Fibroblast of lung (primary cell): ENCODE results near the gene CELF2. TPM values are rescaled to one million over a fixed set of nuclear protein-coding genes. Genes with fewer than 3 reads are reported as not detected.

ENCODE experiments used
- DNase-seq, 2 donors: peaks; one replicate each; pipeline versions ENCODE4 v3.0.0 to v3.0.0-alpha.2; 2010; ENCODE audit warnings: low read depth in 2 of 2
- H2AFZ ChIP-seq: 2 replicates; pipeline ENCODE4 v1.5.1; 2012; ENCODE audit warnings: low read length, control low read depth, inconsistent platforms
- H3K27ac ChIP-seq: 2 replicates; pipeline ENCODE4 v1.5.1; 2011; ENCODE audit warnings: low read length, control low read depth; ENCODE audit not compliant: insufficient read depth
- H3K27me3 ChIP-seq: 2 replicates; pipeline ENCODE4 v1.5.1; 2011; ENCODE audit warnings: mild to moderate bottlenecking, low read length; ENCODE audit not compliant: control insufficient read depth, insufficient read depth
- H3K36me3 ChIP-seq: 2 replicates; pipeline ENCODE4 v1.5.1; 2011; ENCODE audit warnings: low read length; ENCODE audit not compliant: control insufficient read depth, insufficient read depth
- H3K4me1 ChIP-seq: 2 replicates; pipeline ENCODE4 v1.5.1; 2011; ENCODE audit warnings: low read length; ENCODE audit not compliant: control insufficient read depth, insufficient read depth; ENCODE audit errors: extremely low read depth
- H3K4me2 ChIP-seq: 2 replicates; pipeline ENCODE4 v1.5.1; 2011; ENCODE audit warnings: low read length, control low read depth; ENCODE audit not compliant: insufficient read depth; ENCODE audit errors: extremely low read depth
- H3K4me3 ChIP-seq, 4 experiments: fragments of 200-600 bp in 1 of 4; sonication (generic) in 1 of 4; replicated peaks in 1 of 4; 2 replicates each; pipeline ENCODE4 v1.5.1; 2011 to 2016; ENCODE audit warnings: low read length in 4 of 4, low read depth in 3 of 4, mild to moderate bottlenecking in 3 of 4, control low read depth in 2 of 4, inconsistent platforms in 1 of 4, mixed read lengths in 1 of 4; ENCODE audit not compliant: insufficient read depth in 1 of 4; ENCODE audit errors: control extremely low read depth in 1 of 4
- H3K79me2 ChIP-seq: 2 replicates; pipeline ENCODE4 v1.5.1; 2012; ENCODE audit warnings: mild to moderate bottlenecking, low read length, inconsistent platforms; ENCODE audit not compliant: control insufficient read depth, insufficient read depth
- H3K9ac ChIP-seq: 2 replicates; pipeline ENCODE4 v1.5.1; 2011; ENCODE audit warnings: mild to moderate bottlenecking, low read length, control low read depth; ENCODE audit not compliant: insufficient read depth
- H3K9me3 ChIP-seq: 2 replicates; pipeline ENCODE4 v1.5.1; 2012; ENCODE audit warnings: low read depth, low read length; ENCODE audit not compliant: control insufficient read depth, insufficient read depth
- H4K20me1 ChIP-seq: 2 replicates; pipeline ENCODE4 v1.5.1; 2011; ENCODE audit warnings: low read length; ENCODE audit not compliant: control insufficient read depth, insufficient read depth; ENCODE audit errors: extremely low read depth
- EZH2 ChIP-seq: IDR thresholded peaks from 2 replicates; pipeline ENCODE4 v1.5.1; 2012; ENCODE audit warnings: low read length, control low read depth, mild to moderate bottlenecking; ENCODE audit errors: missing control alignments
- polyA plus RNA-seq, 2 donors: library from polyadenylated mRNA; depleted of rRNA in 1 of 2; stranded (reverse) in 1 of 2; unstranded in 1 of 2; fragments of >200 nt; gene quantifications; 2 replicates each; pipeline ENCODE4 v1.2.1, GENCODE V29; 2011 to 2012; ENCODE audit warnings: missing spikeins in 1 of 2
- total RNA-seq: library from RNA; depleted of rRNA; stranded (reverse); fragments of >200 nt; gene quantifications from 2 replicates; pipeline ENCODE4 v1.2.1, GENCODE V29; 2014
- TF ChIP-seq, protein P1 (sequence below), 2 donors: IDR thresholded peaks in 1 of 2; conservative IDR thresholded peaks in 1 of 2; 1 replicate in 1 of 2; 2 replicates in 1 of 2; pipeline ENCODE4 v1.5.1; 2011 to 2012; ENCODE audit warnings: low read length in 2 of 2, control low read depth in 1 of 2, inconsistent platforms in 1 of 2, low read depth in 1 of 2, mild to moderate bottlenecking in 1 of 2

Gene CELF2
- total and polyA plus RNA-seq, 2 donors (not counting 1 experiment from before 2014, with no cell fraction given): 16.9 to 25.1 TPM

DNA sequence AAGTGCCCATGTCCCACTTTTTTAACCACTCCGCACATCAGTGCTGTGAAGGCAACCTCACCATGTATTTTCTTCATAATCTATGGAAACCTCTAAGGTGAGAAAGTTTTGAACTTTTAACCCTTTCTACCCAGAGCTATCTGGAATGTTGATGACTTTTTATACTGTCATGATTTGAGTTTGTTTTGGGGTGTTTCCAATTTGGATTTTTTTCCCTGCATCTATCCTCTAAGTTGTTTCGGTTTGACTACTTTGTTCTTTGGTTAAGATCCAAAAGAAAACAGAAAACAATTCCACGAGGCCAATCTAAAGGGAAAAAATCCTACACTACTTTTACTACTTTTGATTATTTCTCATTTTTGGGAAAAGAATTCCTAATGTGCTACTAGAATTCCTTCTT lies 314.1 kb downstream of the CELF2 start:
- Histone ChIP-seq H3K27ac (no peak overlapping the region), H3K9me3 (no peaks in the 10 kb centered on the region), H3K36me3 (peaks cover 2% of the 10 kb centered on the region), H3K9ac (no peak overlapping the region), H3K4me2 (no peak overlapping the region), H3K27me3 (no peaks in the 10 kb centered on the region), H3K4me1 (no peaks in the 10 kb centered on the region), H2AFZ (no peak overlapping the region), H4K20me1 (no peaks in the 10 kb centered on the region), H3K79me2 (no peaks in the 10 kb centered on the region), H3K4me3 (no peak overlapping the region)
- TF ChIP-seq, protein P1, sequence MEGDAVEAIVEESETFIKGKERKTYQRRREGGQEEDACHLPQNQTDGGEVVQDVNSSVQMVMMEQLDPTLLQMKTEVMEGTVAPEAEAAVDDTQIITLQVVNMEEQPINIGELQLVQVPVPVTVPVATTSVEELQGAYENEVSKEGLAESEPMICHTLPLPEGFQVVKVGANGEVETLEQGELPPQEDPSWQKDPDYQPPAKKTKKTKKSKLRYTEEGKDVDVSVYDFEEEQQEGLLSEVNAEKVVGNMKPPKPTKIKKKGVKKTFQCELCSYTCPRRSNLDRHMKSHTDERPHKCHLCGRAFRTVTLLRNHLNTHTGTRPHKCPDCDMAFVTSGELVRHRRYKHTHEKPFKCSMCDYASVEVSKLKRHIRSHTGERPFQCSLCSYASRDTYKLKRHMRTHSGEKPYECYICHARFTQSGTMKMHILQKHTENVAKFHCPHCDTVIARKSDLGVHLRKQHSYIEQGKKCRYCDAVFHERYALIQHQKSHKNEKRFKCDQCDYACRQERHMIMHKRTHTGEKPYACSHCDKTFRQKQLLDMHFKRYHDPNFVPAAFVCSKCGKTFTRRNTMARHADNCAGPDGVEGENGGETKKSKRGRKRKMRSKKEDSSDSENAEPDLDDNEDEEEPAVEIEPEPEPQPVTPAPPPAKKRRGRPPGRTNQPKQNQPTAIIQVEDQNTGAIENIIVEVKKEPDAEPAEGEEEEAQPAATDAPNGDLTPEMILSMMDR (conservative IDR thresholded peaks at IDR 0.05 in 1 of 2, IDR thresholded peaks at IDR 0.05 in 1 of 2; ENCODE audit: low read depth in 1 of 2, low read length in 2 of 2): no peak
- TF ChIP-seq EZH2: no peak
- peak; percentile 14 to 47 for DNase-seq

DNA sequence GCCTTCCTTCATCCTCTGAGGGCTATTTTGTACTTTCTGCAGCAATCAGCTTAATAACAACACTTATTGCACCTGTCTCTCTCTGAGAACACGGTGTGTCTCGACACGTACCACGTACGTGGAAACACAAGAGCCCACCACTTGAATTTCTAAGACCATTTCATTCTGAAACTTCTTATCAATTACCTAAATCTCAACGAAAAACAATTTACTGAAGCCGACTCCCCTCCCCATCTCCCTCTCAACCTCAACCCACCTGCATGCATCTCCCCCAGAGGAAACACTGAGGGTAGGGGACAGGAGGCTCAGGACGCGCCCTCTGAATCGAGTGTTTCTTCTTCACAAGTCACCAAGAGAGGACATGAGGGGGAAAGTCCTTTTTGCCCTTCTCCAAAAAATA lies 315.2 kb downstream of the CELF2 start:
- no peak overlapping the region for H3K4me2 ChIP-seq
- no peak for DNase-seq
- H2AFZ ChIP-seq: no peak overlapping the region
- no peaks in the 10 kb centered on the region for H4K20me1 ChIP-seq
- no peak overlapping the region for H3K9ac ChIP-seq
- no peaks in the 10 kb centered on the region for H3K79me2 ChIP-seq
- H3K4me3 ChIP-seq: no peak overlapping the region
- TF ChIP-seq, protein P1 (conservative IDR thresholded peaks at IDR 0.05 in 1 of 2, IDR thresholded peaks at IDR 0.05 in 1 of 2; ENCODE audit: low read depth in 1 of 2, low read length in 2 of 2): no peak
- no peak overlapping the region for H3K27ac ChIP-seq
- H3K27me3 ChIP-seq: no peaks in the 10 kb centered on the region
- H3K4me1 ChIP-seq: no peaks in the 10 kb centered on the region
- no peaks in the 10 kb centered on the region for H3K9me3 ChIP-seq
- H3K36me3 ChIP-seq: peaks cover 2% of the 10 kb centered on the region

DNA sequence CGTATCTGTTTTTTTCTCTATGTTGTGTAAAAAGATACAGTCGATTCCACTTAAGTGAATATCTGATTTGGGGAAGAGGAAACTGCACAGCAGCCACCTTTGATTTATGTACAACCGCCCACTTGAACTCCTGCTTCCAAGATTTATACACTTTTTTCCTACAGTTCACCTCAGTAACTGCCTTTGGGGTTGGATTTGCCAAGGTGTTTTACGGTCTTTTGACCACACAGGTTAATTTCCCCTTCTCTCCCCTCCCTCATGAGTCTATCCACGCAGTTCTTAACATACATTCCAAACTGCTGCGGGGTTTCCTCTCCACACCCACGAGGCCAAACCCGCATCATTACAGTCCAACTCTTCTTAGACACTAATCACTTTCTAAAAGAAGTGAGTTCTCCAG lies 316.8 kb downstream of the CELF2 start:
- Histone ChIP-seq H3K9ac (no peak overlapping the region), H3K79me2 (no peaks in the 10 kb centered on the region), H2AFZ (no peak overlapping the region), H4K20me1 (no peaks in the 10 kb centered on the region), H3K4me1 (no peaks in the 10 kb centered on the region), H3K27ac (no peak overlapping the region), H3K4me2 (no peak overlapping the region), H3K36me3 (peaks cover 2% of the 10 kb centered on the region), H3K4me3 (no peak overlapping the region), H3K27me3 (no peaks in the 10 kb centered on the region), H3K9me3 (no peaks in the 10 kb centered on the region)
- no peak for DNase-seq
- TF ChIP-seq, protein P1 (conservative IDR thresholded peaks at IDR 0.05 in 1 of 2, IDR thresholded peaks at IDR 0.05 in 1 of 2; ENCODE audit: low read depth in 1 of 2, low read length in 2 of 2): no peak
- no peak for TF ChIP-seq EZH2
